NCI-H1092 treated with DMSO at 0.1 percent for 48 hours (cell line): ENCODE measurements around the gene NUP210L.

Experiments
- DNase-seq: peaks from one replicate; lab custom pipeline; 2025; lab: John Stamatoyannopoulos, UW

NUP210L gene

DNA sequence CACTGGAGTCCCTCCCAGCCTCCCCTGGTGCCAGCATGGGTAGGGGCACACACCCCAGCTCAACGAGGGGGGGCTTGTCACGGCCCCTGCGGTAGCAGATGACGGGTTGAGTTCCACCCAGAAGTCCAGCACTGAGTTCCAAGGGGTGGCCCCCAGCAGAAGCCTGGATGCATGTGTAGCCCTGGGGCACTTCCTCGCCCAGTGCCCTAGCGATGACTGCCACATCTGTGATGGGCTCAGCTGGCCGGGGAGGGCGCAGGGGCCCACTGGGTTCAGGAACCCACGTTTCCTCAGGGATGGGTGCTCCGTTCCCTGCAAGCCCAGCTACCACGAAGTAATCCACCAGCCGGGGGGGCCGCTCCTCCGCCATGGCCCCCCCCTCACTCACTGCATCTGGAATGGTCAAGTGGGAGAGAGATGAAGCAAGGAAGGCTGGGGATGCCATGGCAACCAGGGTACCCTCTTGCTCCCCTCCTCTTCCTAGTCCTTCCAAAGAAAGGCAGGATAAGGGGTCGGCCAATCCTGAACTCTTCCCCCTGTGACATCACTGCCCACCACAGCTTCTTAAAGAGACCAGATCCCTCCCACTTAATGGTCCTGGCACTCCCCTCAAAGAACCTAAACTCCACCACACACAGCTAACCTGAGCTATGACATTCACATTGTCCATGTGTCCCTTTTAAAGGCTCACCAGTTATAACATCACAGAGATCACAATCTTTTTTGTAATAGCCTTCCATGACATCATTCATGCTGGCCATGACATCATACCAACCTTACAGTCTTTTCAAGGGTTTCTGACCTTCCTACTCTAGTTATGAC is 210.7 kb downstream of the NUP210L start:
- no peak for DNase-seq

- no peak for DNase-seq
Measured at GRCh38 chr1:153942766-153943549, 211.9 kb downstream of the NUP210L start.
